Measurements from ENCODE around the gene UBAP1.

- TF ChIP-seq POLR2A (IDR thresholded peaks at IDR 0.05) (no peak), CTCF (IDR thresholded peaks at IDR 0.05) (no peak), EP300 (IDR thresholded peaks at IDR 0.05) (no peak)
Measured at GRCh38 chr9:34267660-34268059, 88.8 kb downstream of the UBAP1 start.
